K562 (cell line): ENCODE measurements around the gene RGS5.

ENCODE experiments used
- CREB1 ChIP-seq, 2 experiments: sonication (generic) in 1 of 2; formaldehyde crosslinking in 1 of 2; IDR thresholded peaks; 2 replicates each; pipeline versions ENCODE4 v1.6.1 to v1.8.0; 2012 to 2022; ENCODE audit warnings: inconsistent platforms in 1 of 2, mild to moderate bottlenecking in 1 of 2, missing genetic modification reagents in 1 of 2, moderate library complexity in 1 of 2
- KLF10 ChIP-seq: fragments of 250-450 bp; sonication (Bioruptor Pico); IDR thresholded peaks from 2 replicates; pipeline ENCODE4 v1.6.1; 2021; ENCODE audit warnings: matching md5 sums
- NFATC3 ChIP-seq: fragments of 450-650 bp; IDR thresholded peaks from 2 replicates; pipeline ENCODE4 v1.6.1; 2017; ENCODE audit warnings: mild to moderate bottlenecking
- NFIC ChIP-seq: fragments of 450-650 bp; IDR thresholded peaks from 2 replicates; pipeline ENCODE4 v1.6.1; 2017; ENCODE audit warnings: mild to moderate bottlenecking, inconsistent platforms
- POLR2A ChIP-seq: fragments of 450-650 bp; conservative IDR thresholded peaks from 2 replicates; pipeline ENCODE4 v1.6.1; 2016
- RHOXF2B ChIP-seq: fragments of 250-450 bp; sonication (Bioruptor Pico); conservative IDR thresholded peaks from 2 replicates; pipeline ENCODE4 v1.5.1; 2021
- ZNF778 ChIP-seq: fragments of 450-650 bp; formaldehyde crosslinking; IDR thresholded peaks from 2 replicates; pipeline ENCODE4 v1.4.0; 2020; ENCODE audit warnings: mild to moderate bottlenecking, moderate library complexity
- ZSCAN29 ChIP-seq: fragments of 450-650 bp; IDR thresholded peaks from 2 replicates; pipeline ENCODE4 v1.6.1; 2017
- TF ChIP-seq, protein P1 (sequence below): sonication (generic); formaldehyde crosslinking; IDR thresholded peaks from 2 replicates; pipeline ENCODE4 v1.8.1; 2022; ENCODE audit warnings: missing genetic modification reagents
- TF ChIP-seq, protein P2 (sequence below), 3 experiments: IDR thresholded peaks in 2 of 3; conservative IDR thresholded peaks in 1 of 3; 2 replicates each; pipeline ENCODE4 v1.5.1; 2011 to 2012; ENCODE audit warnings: low read length in 3 of 3, mild to moderate bottlenecking in 3 of 3, control low read depth in 2 of 3, improper control_type of control experiment in 1 of 3, inconsistent platforms in 1 of 3, low read depth in 1 of 3, mixed read lengths in 1 of 3, moderate library complexity in 1 of 3; ENCODE audit not compliant: insufficient read depth in 2 of 3
- TF ChIP-seq, protein P3 (sequence below), 2 experiments: fragments of 450-650 bp; formaldehyde crosslinking in 1 of 2; IDR thresholded peaks; 2 replicates each; pipeline versions ENCODE4 v1.4.0 to v1.6.1; 2014 to 2020; ENCODE audit warnings: mild to moderate bottlenecking in 2 of 2, borderline replicate concordance in 1 of 2, low read depth in 1 of 2

DNA sequence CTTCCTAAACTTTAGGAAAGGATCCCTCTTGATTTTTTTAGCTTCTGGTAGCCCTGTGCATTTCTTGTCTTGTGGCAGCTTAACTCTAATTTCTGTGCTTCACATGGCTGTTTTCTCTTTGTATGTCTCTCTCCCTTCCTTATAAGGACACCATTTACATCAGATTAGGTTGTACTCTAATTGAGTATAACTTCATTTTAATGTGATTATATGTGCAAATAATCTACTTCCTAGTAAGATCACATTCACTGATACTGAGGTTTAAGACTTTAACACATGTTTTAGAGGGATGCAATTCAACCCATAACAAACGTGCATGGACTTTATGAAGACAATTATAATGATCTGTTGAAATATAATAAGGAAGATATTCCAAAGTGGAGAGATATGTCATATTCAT, 86.8 kb downstream of the RGS5 start:
- TF ChIP-seq POLR2A (no peak), NFATC3 (no peak), KLF10 (CRISPR knock-in tag) (no peak), ZSCAN29 (no peak), NFIC (no peak), CREB1 (IDR thresholded peaks at IDR 0.05) (no peak), CREB1 (CRISPR knock-in tag; IDR thresholded peaks at IDR 0.05) (no peak), RHOXF2B (CRISPR knock-in tag) (no peak), ZNF778 (no peak)
- TF ChIP-seq, protein P1, sequence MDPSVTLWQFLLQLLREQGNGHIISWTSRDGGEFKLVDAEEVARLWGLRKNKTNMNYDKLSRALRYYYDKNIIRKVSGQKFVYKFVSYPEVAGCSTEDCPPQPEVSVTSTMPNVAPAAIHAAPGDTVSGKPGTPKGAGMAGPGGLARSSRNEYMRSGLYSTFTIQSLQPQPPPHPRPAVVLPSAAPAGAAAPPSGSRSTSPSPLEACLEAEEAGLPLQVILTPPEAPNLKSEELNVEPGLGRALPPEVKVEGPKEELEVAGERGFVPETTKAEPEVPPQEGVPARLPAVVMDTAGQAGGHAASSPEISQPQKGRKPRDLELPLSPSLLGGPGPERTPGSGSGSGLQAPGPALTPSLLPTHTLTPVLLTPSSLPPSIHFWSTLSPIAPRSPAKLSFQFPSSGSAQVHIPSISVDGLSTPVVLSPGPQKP (CRISPR knock-in tag): no peak
- TF ChIP-seq, protein P2, sequence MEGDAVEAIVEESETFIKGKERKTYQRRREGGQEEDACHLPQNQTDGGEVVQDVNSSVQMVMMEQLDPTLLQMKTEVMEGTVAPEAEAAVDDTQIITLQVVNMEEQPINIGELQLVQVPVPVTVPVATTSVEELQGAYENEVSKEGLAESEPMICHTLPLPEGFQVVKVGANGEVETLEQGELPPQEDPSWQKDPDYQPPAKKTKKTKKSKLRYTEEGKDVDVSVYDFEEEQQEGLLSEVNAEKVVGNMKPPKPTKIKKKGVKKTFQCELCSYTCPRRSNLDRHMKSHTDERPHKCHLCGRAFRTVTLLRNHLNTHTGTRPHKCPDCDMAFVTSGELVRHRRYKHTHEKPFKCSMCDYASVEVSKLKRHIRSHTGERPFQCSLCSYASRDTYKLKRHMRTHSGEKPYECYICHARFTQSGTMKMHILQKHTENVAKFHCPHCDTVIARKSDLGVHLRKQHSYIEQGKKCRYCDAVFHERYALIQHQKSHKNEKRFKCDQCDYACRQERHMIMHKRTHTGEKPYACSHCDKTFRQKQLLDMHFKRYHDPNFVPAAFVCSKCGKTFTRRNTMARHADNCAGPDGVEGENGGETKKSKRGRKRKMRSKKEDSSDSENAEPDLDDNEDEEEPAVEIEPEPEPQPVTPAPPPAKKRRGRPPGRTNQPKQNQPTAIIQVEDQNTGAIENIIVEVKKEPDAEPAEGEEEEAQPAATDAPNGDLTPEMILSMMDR (IDR thresholded peaks at IDR 0.05 in 2 of 3, conservative IDR thresholded peaks at IDR 0.05 in 1 of 3; ENCODE audit: insufficient read depth in 2 of 3, low read depth in 1 of 3, low read length in 3 of 3): no peak
- TF ChIP-seq, protein P3, sequence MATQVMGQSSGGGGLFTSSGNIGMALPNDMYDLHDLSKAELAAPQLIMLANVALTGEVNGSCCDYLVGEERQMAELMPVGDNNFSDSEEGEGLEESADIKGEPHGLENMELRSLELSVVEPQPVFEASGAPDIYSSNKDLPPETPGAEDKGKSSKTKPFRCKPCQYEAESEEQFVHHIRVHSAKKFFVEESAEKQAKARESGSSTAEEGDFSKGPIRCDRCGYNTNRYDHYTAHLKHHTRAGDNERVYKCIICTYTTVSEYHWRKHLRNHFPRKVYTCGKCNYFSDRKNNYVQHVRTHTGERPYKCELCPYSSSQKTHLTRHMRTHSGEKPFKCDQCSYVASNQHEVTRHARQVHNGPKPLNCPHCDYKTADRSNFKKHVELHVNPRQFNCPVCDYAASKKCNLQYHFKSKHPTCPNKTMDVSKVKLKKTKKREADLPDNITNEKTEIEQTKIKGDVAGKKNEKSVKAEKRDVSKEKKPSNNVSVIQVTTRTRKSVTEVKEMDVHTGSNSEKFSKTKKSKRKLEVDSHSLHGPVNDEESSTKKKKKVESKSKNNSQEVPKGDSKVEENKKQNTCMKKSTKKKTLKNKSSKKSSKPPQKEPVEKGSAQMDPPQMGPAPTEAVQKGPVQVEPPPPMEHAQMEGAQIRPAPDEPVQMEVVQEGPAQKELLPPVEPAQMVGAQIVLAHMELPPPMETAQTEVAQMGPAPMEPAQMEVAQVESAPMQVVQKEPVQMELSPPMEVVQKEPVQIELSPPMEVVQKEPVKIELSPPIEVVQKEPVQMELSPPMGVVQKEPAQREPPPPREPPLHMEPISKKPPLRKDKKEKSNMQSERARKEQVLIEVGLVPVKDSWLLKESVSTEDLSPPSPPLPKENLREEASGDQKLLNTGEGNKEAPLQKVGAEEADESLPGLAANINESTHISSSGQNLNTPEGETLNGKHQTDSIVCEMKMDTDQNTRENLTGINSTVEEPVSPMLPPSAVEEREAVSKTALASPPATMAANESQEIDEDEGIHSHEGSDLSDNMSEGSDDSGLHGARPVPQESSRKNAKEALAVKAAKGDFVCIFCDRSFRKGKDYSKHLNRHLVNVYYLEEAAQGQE (IDR thresholded peaks at IDR 0.05; ENCODE audit: borderline replicate concordance): no peak
- TF ChIP-seq, protein P3 (CRISPR knock-in tag; IDR thresholded peaks at IDR 0.05; ENCODE audit: low read depth): no peak
